ENCODE results near the gene ANKRD7.
A peak's percentile ranks its signal among the peaks of the same experiment; 100 is the strongest.

ANKRD7 gene

GRCh38 chr7:118183428-118183785, 41.1 kb upstream of the ANKRD7 start:
- TF ChIP-seq TAF1 (IDR thresholded peaks at IDR 0.05; ENCODE audit: borderline replicate concordance, insufficient read depth, low read length) (no peak), FOXP2 (optimal IDR thresholded peaks at IDR 0.05; ENCODE audit: borderline replicate concordance, extremely low read depth, extremely low read length, insufficient read depth) (no peak), SIN3A (IDR thresholded peaks at IDR 0.05; ENCODE audit: borderline replicate concordance, insufficient read depth, low read length) (no peak)

GRCh38 chr7:118183786-118184564, 40.5 kb upstream of the ANKRD7 start, which contains the start of gene LSM8:
TSS of gene LSM8 (plus strand) at chr7:118184164. CDS start at chr7:118184224, 60 bp downstream.
- TF ChIP-seq TAF1 (IDR thresholded peaks at IDR 0.05; ENCODE audit: borderline replicate concordance, insufficient read depth, low read length) = peak; percentile 59; the same call in 1 of the 2 replicates
- no peak for TF ChIP-seq FOXP2 (optimal IDR thresholded peaks at IDR 0.05; ENCODE audit: borderline replicate concordance, extremely low read depth, extremely low read length, insufficient read depth)
- peak; percentile 88 for TF ChIP-seq POLR2AphosphoS5 (IDR thresholded peaks at IDR 0.05; ENCODE audit: low read depth, low read length)
- peak; percentile 19 to 49; a peak in 1 of 4 replicates for TF ChIP-seq REST (IDR thresholded peaks at IDR 0.05; ENCODE audit: insufficient read depth in 1 of 2, low read depth in 2 of 2, low read length in 2 of 2)

GRCh38 chr7:118184565-118184940, 40.0 kb upstream of the ANKRD7 start:
- TF ChIP-seq TAF1 (IDR thresholded peaks at IDR 0.05; ENCODE audit: borderline replicate concordance, insufficient read depth, low read length) (no peak), SIN3A (IDR thresholded peaks at IDR 0.05; ENCODE audit: borderline replicate concordance, insufficient read depth, low read length) (no peak), FOXP2 (optimal IDR thresholded peaks at IDR 0.05; ENCODE audit: borderline replicate concordance, extremely low read depth, extremely low read length, insufficient read depth) (no peak), POLR2AphosphoS5 (IDR thresholded peaks at IDR 0.05; ENCODE audit: low read depth, low read length) (no peak), REST (IDR thresholded peaks at IDR 0.05; ENCODE audit: insufficient read depth in 1 of 2, low read depth in 2 of 2, low read length in 2 of 2) (no peak)

- no peak for TF ChIP-seq FOXP2 (optimal IDR thresholded peaks at IDR 0.05; ENCODE audit: borderline replicate concordance, extremely low read depth, extremely low read length, insufficient read depth)
- TF ChIP-seq SIN3A (IDR thresholded peaks at IDR 0.05; ENCODE audit: borderline replicate concordance, insufficient read depth, low read length) = no peak
- no peak for TF ChIP-seq POLR2AphosphoS5 (IDR thresholded peaks at IDR 0.05; ENCODE audit: low read depth, low read length)
- TF ChIP-seq TAF1 (IDR thresholded peaks at IDR 0.05; ENCODE audit: borderline replicate concordance, insufficient read depth, low read length) = no peak
- no peak for TF ChIP-seq REST (IDR thresholded peaks at IDR 0.05; ENCODE audit: insufficient read depth in 1 of 2, low read depth in 2 of 2, low read length in 2 of 2)
Measured at GRCh38 chr7:118185163-118185860, 39.2 kb upstream of the ANKRD7 start.

- TF ChIP-seq POLR2AphosphoS5 (IDR thresholded peaks at IDR 0.05; ENCODE audit: low read depth, low read length) (no peak), TAF1 (IDR thresholded peaks at IDR 0.05; ENCODE audit: borderline replicate concordance, insufficient read depth, low read length) (no peak), FOXP2 (optimal IDR thresholded peaks at IDR 0.05; ENCODE audit: borderline replicate concordance, extremely low read depth, extremely low read length, insufficient read depth) (no peak), REST (IDR thresholded peaks at IDR 0.05; ENCODE audit: insufficient read depth in 1 of 2, low read depth in 2 of 2, low read length in 2 of 2) (no peak), SIN3A (IDR thresholded peaks at IDR 0.05; ENCODE audit: borderline replicate concordance, insufficient read depth, low read length) (no peak)
Measured at GRCh38 chr7:118186501-118186900, 38.0 kb upstream of the ANKRD7 start.

Measured in PFSK-1 (cell line).